Stimulated activated CD4-positive, alpha-beta T cell treated with anti-CD3 and anti-CD28 coated beads, TNF-alpha, amount 100 ng/mL, for 1 hour (primary cell): ENCODE results near the gene ARL15.
"Not testable (repeated sequence)": the region's sequence is repeated elsewhere in the genome, so short reads cannot be mapped to it uniquely, and the experiment has no call there.

Source experiments
- DNase-seq, 3 donors: peaks; one replicate each; pipeline ENCODE4 v3.0.0-alpha.2; 2020; ENCODE audit warnings: low read depth in 3 of 3, low spot score in 1 of 3

Gene ARL15

GRCh38 chr5:54310433-54311175, at the start of gene ARL15:
ARL15 (minus strand) TSS chr5:54310573.
- peak; percentile 94 to 97 (median 94) for DNase-seq

GRCh38 chr5:54360089-54360488, 49.7 kb upstream of the ARL15 start:
- no peak for DNase-seq

GRCh38 chr5:54357408-54358058, 47.2 kb upstream of the ARL15 start:
- DNase-seq, result no peak

- not testable (repeated sequence) for DNase-seq
Measured at GRCh38 chr5:54353933-54354564, 43.7 kb upstream of the ARL15 start.

GRCh38 chr5:54352580-54352979, 42.2 kb upstream of the ARL15 start:
- not testable (repeated sequence) for DNase-seq

GRCh38 chr5:54347221-54347865, 37.0 kb upstream of the ARL15 start:
- DNase-seq, result no peak

GRCh38 chr5:54344653-54345052, 34.3 kb upstream of the ARL15 start:
- no peak for DNase-seq

- no peak for DNase-seq
Measured at GRCh38 chr5:54341971-54342370, 31.6 kb upstream of the ARL15 start.

GRCh38 chr5:54337523-54337922, 27.1 kb upstream of the ARL15 start:
- DNase-seq, result no peak

- no peak for DNase-seq
Measured at GRCh38 chr5:54332720-54333119, 22.3 kb upstream of the ARL15 start.

GRCh38 chr5:54329731-54330709, 19.6 kb upstream of the ARL15 start:
- no peak for DNase-seq

GRCh38 chr5:54326662-54327270, 16.4 kb upstream of the ARL15 start:
- no peak for DNase-seq

- DNase-seq, result no peak
Measured at GRCh38 chr5:54325610-54326311, 15.4 kb upstream of the ARL15 start.

GRCh38 chr5:54325272-54325609, 14.9 kb upstream of the ARL15 start:
- DNase-seq, result no peak

GRCh38 chr5:54324651-54325271, 14.4 kb upstream of the ARL15 start:
- no peak for DNase-seq

- DNase-seq, result no peak
Measured at GRCh38 chr5:54323495-54323894, 13.1 kb upstream of the ARL15 start.

GRCh38 chr5:54320256-54320655, 9.9 kb upstream of the ARL15 start:
- no peak for DNase-seq

GRCh38 chr5:54317511-54318260, 7.3 kb upstream of the ARL15 start:
- no peak for DNase-seq
